BE2C (cell line): ENCODE results near the gene FDX2.

Experiments used
- DNase-seq: peaks from one replicate; pipeline ENCODE4 v3.0.0-alpha.2; 2020
- H3K27me3 ChIP-seq: fragments of 250-450 bp; sonication (Bioruptor Pico); 2 replicates; pipeline ENCODE4 v1.5.1; 2020; ENCODE audit warnings: mild to moderate bottlenecking
- H3K36me3 ChIP-seq: fragments of 250-450 bp; sonication (Bioruptor Pico); 2 replicates; pipeline ENCODE4 v1.5.1; 2020; ENCODE audit warnings: mild to moderate bottlenecking
- H3K4me1 ChIP-seq: fragments of 250-450 bp; sonication (Bioruptor Pico); 2 replicates; pipeline ENCODE4 v1.5.1; 2020
- H3K4me3 ChIP-seq: 2 replicates; pipeline ENCODE4 v1.5.1; 2011; ENCODE audit warnings: low read depth, low read length
- H3K9me3 ChIP-seq: fragments of 250-450 bp; sonication (Bioruptor Pico); 2 replicates; pipeline ENCODE4 v1.5.1; 2020
- TF ChIP-seq, protein P1 (sequence below): IDR thresholded peaks from 2 replicates; pipeline ENCODE4 v1.5.1; 2012; ENCODE audit warnings: mild to moderate bottlenecking, low read depth, low read length

Gene FDX2

GRCh38 chr19:10262771-10263170 lies 53.0 kb downstream of the FDX2 start:
- no peaks in the 10 kb centered on the region for H3K9me3 ChIP-seq
- peaks cover 5% of the 10 kb centered on the region for H3K4me1 ChIP-seq
- TF ChIP-seq, protein P1, sequence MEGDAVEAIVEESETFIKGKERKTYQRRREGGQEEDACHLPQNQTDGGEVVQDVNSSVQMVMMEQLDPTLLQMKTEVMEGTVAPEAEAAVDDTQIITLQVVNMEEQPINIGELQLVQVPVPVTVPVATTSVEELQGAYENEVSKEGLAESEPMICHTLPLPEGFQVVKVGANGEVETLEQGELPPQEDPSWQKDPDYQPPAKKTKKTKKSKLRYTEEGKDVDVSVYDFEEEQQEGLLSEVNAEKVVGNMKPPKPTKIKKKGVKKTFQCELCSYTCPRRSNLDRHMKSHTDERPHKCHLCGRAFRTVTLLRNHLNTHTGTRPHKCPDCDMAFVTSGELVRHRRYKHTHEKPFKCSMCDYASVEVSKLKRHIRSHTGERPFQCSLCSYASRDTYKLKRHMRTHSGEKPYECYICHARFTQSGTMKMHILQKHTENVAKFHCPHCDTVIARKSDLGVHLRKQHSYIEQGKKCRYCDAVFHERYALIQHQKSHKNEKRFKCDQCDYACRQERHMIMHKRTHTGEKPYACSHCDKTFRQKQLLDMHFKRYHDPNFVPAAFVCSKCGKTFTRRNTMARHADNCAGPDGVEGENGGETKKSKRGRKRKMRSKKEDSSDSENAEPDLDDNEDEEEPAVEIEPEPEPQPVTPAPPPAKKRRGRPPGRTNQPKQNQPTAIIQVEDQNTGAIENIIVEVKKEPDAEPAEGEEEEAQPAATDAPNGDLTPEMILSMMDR: no peak
- peaks cover 15% of the 10 kb centered on the region for H3K36me3 ChIP-seq
- H3K27me3 ChIP-seq: no peaks in the 10 kb centered on the region
- H3K4me3 ChIP-seq: no peak overlapping the region
- no peak for DNase-seq

- H3K36me3 ChIP-seq: peaks cover 31% of the 10 kb centered on the region
- H3K4me1 ChIP-seq: peaks cover 5% of the 10 kb centered on the region
- DNase-seq: no peak
- H3K4me3 ChIP-seq: no peak overlapping the region
- H3K27me3 ChIP-seq: no peaks in the 10 kb centered on the region
- TF ChIP-seq, protein P1: no peak
- H3K9me3 ChIP-seq: no peaks in the 10 kb centered on the region
These were observed 55.7 kb downstream of the FDX2 start for GRCh38 chr19:10260141-10260584.
